ENCODE results near the gene FBN1. TPM values are rescaled to one million over a fixed set of nuclear protein-coding genes. Genes with fewer than 3 reads are reported as not detected.

FBN1 gene
- total RNA-seq, 6 experiments from 2014 or later, result 1.7 to 12.0 (median 8.7) TPM

DNA sequence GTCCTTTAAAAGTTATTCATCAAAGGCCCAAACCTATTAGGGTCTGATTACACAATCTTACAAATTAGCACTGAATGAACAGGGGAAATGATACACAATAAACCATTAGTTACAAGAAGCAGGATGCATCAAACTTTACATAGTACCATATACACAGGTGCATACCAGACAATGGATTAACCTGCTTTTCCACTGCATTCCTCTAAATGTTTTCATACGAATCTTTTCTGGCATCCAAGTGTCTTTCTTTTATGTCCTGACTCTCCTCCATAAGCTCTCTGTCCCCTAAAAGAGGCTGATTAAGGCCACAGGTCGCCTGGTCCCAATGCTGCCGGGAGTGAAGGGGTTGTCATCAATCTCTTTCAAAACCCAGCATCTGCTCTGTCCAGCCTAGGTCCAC is 11.4 kb downstream of the FBN1 start:
- H3K27me3 ChIP-seq, result no peaks in the 10 kb centered on the region
- intact Hi-C loops (cut with DNase I), result no loop called here
- H3K4me3 ChIP-seq, result no peak overlapping the region
- ATAC-seq, result no peak
- no peak for DNase-seq
- H3K9me3 ChIP-seq, result no peaks in the 10 kb centered on the region
- H3K27ac ChIP-seq, result no peak overlapping the region
- WGBS (ENCODE audit: insufficient coverage, low coverage, low lambda C conversion rate, missing lambda C conversion rate), result 67% methylated on average over 3 of the region's 3 CpGs
- H3K36me3 ChIP-seq, result no peaks in the 10 kb centered on the region
- TF ChIP-seq, protein P1, sequence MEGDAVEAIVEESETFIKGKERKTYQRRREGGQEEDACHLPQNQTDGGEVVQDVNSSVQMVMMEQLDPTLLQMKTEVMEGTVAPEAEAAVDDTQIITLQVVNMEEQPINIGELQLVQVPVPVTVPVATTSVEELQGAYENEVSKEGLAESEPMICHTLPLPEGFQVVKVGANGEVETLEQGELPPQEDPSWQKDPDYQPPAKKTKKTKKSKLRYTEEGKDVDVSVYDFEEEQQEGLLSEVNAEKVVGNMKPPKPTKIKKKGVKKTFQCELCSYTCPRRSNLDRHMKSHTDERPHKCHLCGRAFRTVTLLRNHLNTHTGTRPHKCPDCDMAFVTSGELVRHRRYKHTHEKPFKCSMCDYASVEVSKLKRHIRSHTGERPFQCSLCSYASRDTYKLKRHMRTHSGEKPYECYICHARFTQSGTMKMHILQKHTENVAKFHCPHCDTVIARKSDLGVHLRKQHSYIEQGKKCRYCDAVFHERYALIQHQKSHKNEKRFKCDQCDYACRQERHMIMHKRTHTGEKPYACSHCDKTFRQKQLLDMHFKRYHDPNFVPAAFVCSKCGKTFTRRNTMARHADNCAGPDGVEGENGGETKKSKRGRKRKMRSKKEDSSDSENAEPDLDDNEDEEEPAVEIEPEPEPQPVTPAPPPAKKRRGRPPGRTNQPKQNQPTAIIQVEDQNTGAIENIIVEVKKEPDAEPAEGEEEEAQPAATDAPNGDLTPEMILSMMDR (IDR thresholded peaks at IDR 0.05), result no peak
- TF ChIP-seq POLR2A (IDR thresholded peaks at IDR 0.05), result no peak
- H3K4me1 ChIP-seq, result no peaks in the 10 kb centered on the region

DNA sequence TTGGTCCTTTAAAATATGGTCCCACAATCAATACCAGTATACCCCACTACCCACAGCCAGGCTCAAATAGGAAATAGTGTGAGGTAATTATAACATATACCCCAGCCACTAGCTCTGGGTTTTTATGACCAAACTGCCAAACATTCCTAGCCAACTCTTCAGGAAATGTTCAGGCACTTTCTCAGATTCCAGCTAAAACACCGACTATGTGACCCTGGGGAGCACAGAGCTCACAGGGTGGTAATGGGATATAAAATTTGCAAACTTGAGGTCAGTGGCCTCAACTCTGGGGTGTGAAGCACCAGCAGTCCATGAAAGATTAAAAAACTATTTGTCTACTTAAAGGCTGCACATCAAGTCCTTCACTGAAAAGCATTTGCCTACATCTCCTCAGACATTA is 12.9 kb downstream of the FBN1 start:
- no peak for ATAC-seq

DNA sequence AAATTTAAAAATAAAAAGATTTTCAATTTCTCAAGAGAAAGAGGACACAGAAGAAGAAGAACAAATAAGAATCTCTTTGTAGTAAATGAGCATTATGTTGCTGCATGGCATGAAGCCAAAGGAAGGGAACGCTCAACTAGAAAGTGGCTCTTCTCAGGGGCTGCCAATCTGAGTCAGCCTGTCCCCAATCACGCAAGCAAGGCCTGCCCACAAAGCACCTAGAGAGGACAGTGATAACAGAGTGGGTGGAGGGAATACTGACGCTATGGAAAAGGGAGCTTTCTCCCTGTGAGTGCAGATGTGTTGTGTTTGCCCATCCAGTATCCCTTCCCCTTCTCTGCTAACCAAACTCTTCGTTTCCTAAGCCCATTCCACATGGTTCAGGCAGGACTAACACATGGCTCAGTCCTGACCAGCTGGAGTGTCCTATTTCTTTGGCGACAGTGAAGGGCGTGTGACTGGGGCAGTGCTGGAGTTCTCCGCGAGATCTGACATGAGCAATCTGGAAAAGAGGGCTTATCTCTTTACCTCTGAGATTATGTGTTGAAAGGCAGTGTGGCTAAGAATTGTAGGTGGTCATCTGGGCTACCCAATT is 14.2 kb downstream of the FBN1 start:
- 79% methylated on average over 5 of the region's 8 CpGs for WGBS (ENCODE audit: insufficient coverage, low coverage, low lambda C conversion rate, missing lambda C conversion rate)
- Histone ChIP-seq H3K4me1 (no peaks in the 10 kb centered on the region), H3K36me3 (no peaks in the 10 kb centered on the region), H3K27me3 (no peaks in the 10 kb centered on the region), H3K9me3 (no peaks in the 10 kb centered on the region), H3K4me3 (no peak overlapping the region), H3K27ac (no peak overlapping the region)
- TF ChIP-seq, protein P1 (IDR thresholded peaks at IDR 0.05), result no peak
- TF ChIP-seq POLR2A (IDR thresholded peaks at IDR 0.05), result no peak
- intact Hi-C loops (cut with DNase I), result no loop called here
- no peak for DNase-seq
- ATAC-seq, result no peak

More for the DNA sequence above, 12.9 kb downstream of the FBN1 start:
- H3K36me3 ChIP-seq, result no peaks in the 10 kb centered on the region
- H3K27me3 ChIP-seq, result no peaks in the 10 kb centered on the region
- H3K4me3 ChIP-seq, result no peak overlapping the region
- no peak for DNase-seq
- TF ChIP-seq, protein P1 (IDR thresholded peaks at IDR 0.05), result no peak
- no peak for TF ChIP-seq POLR2A (IDR thresholded peaks at IDR 0.05)
- H3K4me1 ChIP-seq, result no peaks in the 10 kb centered on the region
- no peaks in the 10 kb centered on the region for H3K9me3 ChIP-seq
- no peak overlapping the region for H3K27ac ChIP-seq
- 43% methylated on average over 1 of the region's 1 CpG for WGBS (ENCODE audit: insufficient coverage, low coverage, low lambda C conversion rate, missing lambda C conversion rate)
- intact Hi-C loops (cut with DNase I), result no loop called here

DNA sequence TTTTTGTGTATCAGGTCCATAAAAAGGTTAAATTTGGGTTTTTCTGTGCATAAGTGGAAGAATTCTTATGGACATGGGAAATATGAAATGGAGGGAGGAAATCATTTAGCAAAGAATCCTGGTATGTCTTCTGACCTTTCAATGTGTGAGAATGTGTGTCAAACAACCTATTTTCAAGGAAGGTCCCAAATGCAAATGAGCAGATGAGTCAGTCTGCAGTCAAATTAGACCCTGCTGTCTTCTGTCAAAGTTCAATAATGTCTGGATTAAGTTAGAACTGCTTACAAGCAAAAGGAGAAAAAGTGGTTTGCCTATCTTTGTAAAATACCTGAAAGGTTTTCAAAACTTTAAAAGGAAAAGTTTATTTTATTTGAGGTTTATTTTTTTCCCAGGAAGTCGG is 15.3 kb downstream of the FBN1 start:
- ATAC-seq, result no peak
- H3K4me1 ChIP-seq, result no peaks in the 10 kb centered on the region
- H3K9me3 ChIP-seq, result no peaks in the 10 kb centered on the region
- no peak for TF ChIP-seq POLR2A (IDR thresholded peaks at IDR 0.05)
- TF ChIP-seq, protein P1 (IDR thresholded peaks at IDR 0.05), result no peak
- no peak overlapping the region for H3K27ac ChIP-seq
- 64% methylated on average over 1 of the region's 1 CpG for WGBS (ENCODE audit: insufficient coverage, low coverage, low lambda C conversion rate, missing lambda C conversion rate)
- no peaks in the 10 kb centered on the region for H3K36me3 ChIP-seq
- H3K27me3 ChIP-seq, result no peaks in the 10 kb centered on the region
- intact Hi-C loops (cut with DNase I), result no loop called here
- H3K4me3 ChIP-seq, result no peak overlapping the region
- no peak for DNase-seq

DNA sequence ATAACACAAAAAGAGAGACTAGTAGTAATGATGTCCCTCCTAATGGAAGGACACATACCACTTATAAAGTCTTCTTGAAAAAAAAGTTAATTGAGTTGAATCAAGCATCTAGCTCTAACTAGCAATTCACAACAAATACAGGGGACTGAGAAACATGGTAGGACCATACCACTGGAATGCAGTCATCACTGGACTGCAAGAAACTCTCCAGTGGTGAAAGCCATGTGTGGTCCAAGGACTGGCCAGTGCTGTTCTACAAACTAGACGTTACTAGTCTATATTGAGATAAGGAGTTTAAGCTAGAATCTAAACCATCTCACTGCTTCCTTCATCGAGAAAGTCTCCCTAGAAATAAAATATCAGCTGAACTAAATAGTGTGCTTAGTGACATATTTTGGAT is 16.7 kb downstream of the FBN1 start:
- intact Hi-C loops (cut with DNase I), result no loop called here
- DNase-seq (no peak), ATAC-seq (no peak)
- Histone ChIP-seq H3K4me1 (no peaks in the 10 kb centered on the region), H3K9me3 (no peaks in the 10 kb centered on the region), H3K27ac (no peak overlapping the region), H3K36me3 (no peaks in the 10 kb centered on the region), H3K27me3 (no peaks in the 10 kb centered on the region), H3K4me3 (no peak overlapping the region)
- 74% methylated on average over 2 of the region's 2 CpGs for WGBS (ENCODE audit: insufficient coverage, low coverage, low lambda C conversion rate, missing lambda C conversion rate)
- no peak for TF ChIP-seq POLR2A (IDR thresholded peaks at IDR 0.05)
- TF ChIP-seq, protein P1 (IDR thresholded peaks at IDR 0.05), result no peak
